Caco-2 (cell line): ENCODE measurements around the gene DYRK3. TPM values are rescaled to one million over a fixed set of nuclear protein-coding genes. Genes with fewer than 3 reads are reported as not detected.
A peak's percentile ranks its signal among the peaks of the same experiment; 100 is the strongest.

Experiments used
- BruUV-seq: library from RNA; stranded (reverse); fragments of 400-500 nt; replicated peaks from 2 replicates; lab custom pipeline; 2021; lab: Mats Ljungman, UMichigan
- CTCF ChIA-PET: fragments of 300-600 bp; sonication (Branson Sonifier 250); formaldehyde crosslinking; loops from one replicate; lab custom pipeline; 2022; ENCODE audit warnings: antibody characterized with exemption; lab: Charles Lee
- POLR2A ChIA-PET: fragments of 300-600 bp; sonication (Branson Sonifier 250); formaldehyde crosslinking; loops from one replicate; lab custom pipeline; 2022; ENCODE audit warnings: antibody characterized with exemption; lab: Charles Lee
- DNase-seq, 2 experiments: peaks; one replicate each; pipeline versions ENCODE4 v3.0.0 to v3.0.0-alpha.2; 2020 to 2022
- H3K27me3 ChIP-seq: replicated peaks from 2 replicates; pipeline ENCODE4 v1.6.0; 2011; ENCODE audit warnings: low read length; ENCODE audit not compliant: control insufficient read depth, insufficient read depth
- H3K36me3 ChIP-seq: 2 replicates; pipeline ENCODE4 v1.5.1; 2011; ENCODE audit warnings: low read length; ENCODE audit not compliant: control insufficient read depth, insufficient read depth
- H3K4me1 ChIP-seq: fragments of 250-450 bp; sonication (Bioruptor Pico); 2 replicates; pipeline ENCODE4 v1.5.1; 2020; ENCODE audit warnings: mild to moderate bottlenecking
- H3K4me3 ChIP-seq: 2 replicates; pipeline ENCODE4 v1.5.1; 2011; ENCODE audit warnings: low read depth, mild to moderate bottlenecking, control low read depth, low read length
- H3K9me3 ChIP-seq: fragments of 250-450 bp; sonication (Bioruptor Pico); 2 replicates; pipeline ENCODE4 v1.5.1; 2020; ENCODE audit warnings: mild to moderate bottlenecking, moderate library complexity
- H3K27ac Mint-ChIP-seq: one replicate; pipeline ENCODE4 v1.8.0; 2022; ENCODE audit warnings: mixed read lengths; ENCODE audit not compliant: unreplicated experiment
- H3K27me3 Mint-ChIP-seq: one replicate; pipeline ENCODE4 v1.8.0; 2022; ENCODE audit warnings: mixed read lengths; ENCODE audit not compliant: insufficient read depth, unreplicated experiment
- H3K36me3 Mint-ChIP-seq: one replicate; pipeline ENCODE4 v1.8.0; 2022; ENCODE audit warnings: mild to moderate bottlenecking, mixed read lengths; ENCODE audit not compliant: insufficient read depth, unreplicated experiment
- H3K4me1 Mint-ChIP-seq: one replicate; pipeline ENCODE4 v1.8.0; 2022; ENCODE audit warnings: low read depth, mixed read lengths; ENCODE audit not compliant: unreplicated experiment
- H3K4me3 Mint-ChIP-seq: one replicate; pipeline ENCODE4 v1.8.0; 2022; ENCODE audit warnings: mild to moderate bottlenecking, moderate library complexity, mixed read lengths; ENCODE audit not compliant: unreplicated experiment
- H3K9me3 Mint-ChIP-seq: one replicate; pipeline ENCODE4 v1.8.0; 2022; ENCODE audit warnings: mixed read lengths; ENCODE audit not compliant: unreplicated experiment
- CTCF ChIP-seq, 2 experiments: fragments of 200-600 bp in 1 of 2; IDR thresholded peaks; 1 replicate in 1 of 2; 2 replicates in 1 of 2; pipeline versions ENCODE4 v1.5.1 to v1.8.0; 2011 to 2022; ENCODE audit warnings: antibody characterized with exemption in 1 of 2, control low read depth in 1 of 2, inconsistent platforms in 1 of 2, low read depth in 1 of 2, low read length in 1 of 2, mild to moderate bottlenecking in 1 of 2, moderate library complexity in 1 of 2; ENCODE audit not compliant: insufficient read depth in 1 of 2, severe bottlenecking in 1 of 2, unreplicated experiment in 1 of 2
- intact Hi-C: fragments of 100-400 bp; cut with micrococcal nuclease; formaldehyde crosslinking; loops from one replicate; pipeline ENCODE4 v1.10.0; 2022; ENCODE audit not compliant: unreplicated experiment
- total RNA-seq: library from RNA; stranded (reverse); gene quantifications from 2 replicates; pipeline ENCODE4 v1.2.3, GENCODE V29; 2022

The DYRK3 gene
- total RNA-seq, 1 experiment from 2014 or later, result not detected

GRCh38 chr1:206687251-206687914 is 52.0 kb downstream of the DYRK3 start:
- TF ChIP-seq CTCF (IDR thresholded peaks at IDR 0.05; ENCODE audit: insufficient read depth in 1 of 2, low read depth in 1 of 2, low read length in 1 of 2, severe bottlenecking in 1 of 2, unreplicated experiment in 1 of 2), result no peak
- Mint-ChIP-seq H3K36me3 (peaks cover 6% of the 10 kb centered on the region), H3K9me3 (no peaks in the 10 kb centered on the region), H3K4me1 (peaks cover 52% of the 10 kb centered on the region), H3K4me3 (peak overlapping the region; percentile 80), H3K27me3 (no peaks in the 10 kb centered on the region), H3K27ac (no peak overlapping the region)
- DNase-seq, result no peak
- Histone ChIP-seq H3K9me3 (no peaks in the 10 kb centered on the region), H3K4me1 (peaks cover 61% of the 10 kb centered on the region), H3K27me3 (no peaks in the 10 kb centered on the region), H3K4me3 (no peak overlapping the region), H3K36me3 (no peaks in the 10 kb centered on the region)
- CTCF ChIA-PET, result no interaction called here
- POLR2A ChIA-PET, result no interaction called here
- intact Hi-C loops, result loop anchor here (2.0 kb wide), 2 partner anchors 15 to 53 kb away; partner anchors contain the start of gene DYRK3
- BruUV-seq, result no TSS peak

- intact Hi-C loops, result loop anchor here (2.0 kb wide), 2 partner anchors 15 to 53 kb away; partner anchors contain the start of gene DYRK3
- no peaks in the 10 kb centered on the region for H3K36me3 ChIP-seq
- no TSS peak for BruUV-seq
- peaks cover 67% of the 10 kb centered on the region for H3K4me1 ChIP-seq
- CTCF ChIA-PET, result no interaction called here
- no peak for DNase-seq
- H3K36me3 Mint-ChIP-seq, result peaks cover 6% of the 10 kb centered on the region
- no peaks in the 10 kb centered on the region for H3K27me3 ChIP-seq
- no peaks in the 10 kb centered on the region for H3K9me3 Mint-ChIP-seq
- H3K4me3 Mint-ChIP-seq, result no peak overlapping the region
- POLR2A ChIA-PET, result no interaction called here
- no peak overlapping the region for H3K4me3 ChIP-seq
- no peak overlapping the region for H3K27ac Mint-ChIP-seq
- peaks cover 53% of the 10 kb centered on the region for H3K4me1 Mint-ChIP-seq
- TF ChIP-seq CTCF (IDR thresholded peaks at IDR 0.05; ENCODE audit: insufficient read depth in 1 of 2, low read depth in 1 of 2, low read length in 1 of 2, severe bottlenecking in 1 of 2, unreplicated experiment in 1 of 2), result no peak
- no peaks in the 10 kb centered on the region for H3K27me3 Mint-ChIP-seq
- H3K9me3 ChIP-seq, result no peaks in the 10 kb centered on the region
Measured at GRCh38 chr1:206687915-206688442, 52.6 kb downstream of the DYRK3 start.

GRCh38 chr1:206690516-206690915 is 55.2 kb downstream of the DYRK3 start:
- H3K9me3 Mint-ChIP-seq, result no peaks in the 10 kb centered on the region
- Histone ChIP-seq H3K4me1 (peaks cover 86% of the 10 kb centered on the region), H3K27me3 (no peaks in the 10 kb centered on the region), H3K36me3 (no peaks in the 10 kb centered on the region; the same call in 1 of the 2 replicates), H3K9me3 (no peaks in the 10 kb centered on the region), H3K4me3 (no peak overlapping the region)
- H3K4me3 Mint-ChIP-seq, result no peak overlapping the region
- H3K36me3 Mint-ChIP-seq, result peaks cover 6% of the 10 kb centered on the region
- no peaks in the 10 kb centered on the region for H3K27me3 Mint-ChIP-seq
- TF ChIP-seq CTCF (IDR thresholded peaks at IDR 0.05; ENCODE audit: insufficient read depth in 1 of 2, low read depth in 1 of 2, low read length in 1 of 2, severe bottlenecking in 1 of 2, unreplicated experiment in 1 of 2), result no peak
- intact Hi-C loops, result no loop called here
- peak overlapping the region; percentile 81 for H3K27ac Mint-ChIP-seq
- no peak for DNase-seq
- H3K4me1 Mint-ChIP-seq, result peaks cover 78% of the 10 kb centered on the region
- BruUV-seq, result no TSS peak
- ChIA-PET CTCF (interaction anchor here (1.5 kb wide), 1 partner anchor 16 kb away, joined by 4 read pairs; no protein-coding TSS in a partner anchor), POLR2A (no interaction called here)
